ENCODE results near the gene TMED10.
A peak's percentile ranks its signal among the peaks of the same experiment; 100 is the strongest.

Gene TMED10

DNA sequence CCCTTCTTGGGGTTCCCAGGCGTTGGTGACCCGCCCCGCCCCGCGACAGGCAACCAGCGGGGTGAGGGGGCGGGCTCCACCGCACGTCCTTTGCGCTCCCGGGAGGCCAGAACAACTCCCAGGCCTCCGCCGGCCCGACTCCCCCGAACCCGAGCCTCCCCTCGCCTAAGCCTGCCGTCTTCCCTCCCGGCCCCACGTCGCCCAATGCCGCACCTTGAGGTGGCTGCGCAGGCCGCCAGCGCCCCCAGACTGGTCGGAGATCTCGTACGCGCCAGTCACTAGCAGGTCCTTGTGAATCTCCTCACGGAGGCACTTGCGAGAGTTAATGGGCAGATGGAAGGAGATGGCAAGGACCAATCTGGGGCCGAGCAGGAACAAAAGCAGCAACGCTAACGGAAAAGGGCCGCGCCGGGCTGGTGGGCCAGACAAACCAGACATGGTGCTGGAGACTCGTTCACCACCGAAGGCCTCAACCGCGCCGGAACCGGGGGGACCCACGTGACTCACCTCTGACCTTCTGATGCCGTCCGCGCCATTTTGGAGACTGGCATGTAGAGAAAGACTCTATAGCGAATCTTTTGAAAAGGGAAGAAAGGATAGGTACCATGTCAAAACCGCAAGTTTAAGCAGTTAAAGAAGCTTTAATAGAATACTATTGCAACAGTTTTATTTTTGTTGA lies at the start of gene TMED10:
Gene TMED10 (minus strand): TSS at position 471 of the 679 bp plus-strand sequence. CDS start 33 bp downstream, at position 438.
- DNase-seq (ENCODE audit: low spot score): peak; percentile 86

DNA sequence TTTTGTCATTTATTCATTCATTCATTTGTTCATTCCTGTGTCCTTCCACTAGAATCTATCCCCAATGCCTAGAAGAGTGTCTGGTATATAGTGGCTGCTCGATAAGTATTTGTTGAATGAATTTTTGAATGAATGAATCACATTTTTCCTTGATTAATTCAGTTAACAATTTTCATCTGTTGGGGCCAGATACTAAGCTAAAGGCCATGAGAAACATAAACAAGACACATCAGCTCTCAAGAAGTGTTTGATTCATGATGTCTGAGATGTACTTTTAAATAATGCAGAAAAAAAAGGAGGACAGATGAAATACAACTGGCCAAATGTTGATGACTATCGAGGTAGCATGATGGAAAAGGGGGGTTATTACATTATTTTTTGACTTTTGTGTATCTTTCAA lies 48.1 kb upstream of the TMED10 start:
- DNase-seq (ENCODE audit: low spot score): no peak

DNA sequence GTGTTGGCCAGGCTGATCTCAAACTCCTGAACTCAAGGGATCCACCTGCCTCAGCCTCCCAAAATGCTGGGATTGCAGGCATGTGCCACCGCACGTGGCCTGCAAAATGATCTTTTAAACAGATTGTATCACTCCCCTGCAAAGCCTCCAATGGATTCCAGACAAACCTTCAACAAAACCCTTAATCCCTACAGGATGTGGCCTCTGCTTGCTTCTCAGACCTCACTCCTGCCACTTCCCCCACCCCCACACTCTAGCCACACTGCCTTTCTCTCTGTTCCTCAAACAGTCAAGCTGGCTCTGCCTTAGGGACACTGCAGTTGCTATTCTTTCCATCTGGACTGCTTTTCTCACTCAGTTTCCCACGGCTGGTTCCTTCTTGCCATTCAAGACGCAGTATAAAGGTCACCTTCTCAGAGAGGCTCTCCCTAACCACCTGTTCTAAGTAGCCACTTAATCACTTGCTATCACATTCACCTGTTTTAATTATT lies 47.3 kb upstream of the TMED10 start:
- no peak for DNase-seq (ENCODE audit: low spot score)

DNA sequence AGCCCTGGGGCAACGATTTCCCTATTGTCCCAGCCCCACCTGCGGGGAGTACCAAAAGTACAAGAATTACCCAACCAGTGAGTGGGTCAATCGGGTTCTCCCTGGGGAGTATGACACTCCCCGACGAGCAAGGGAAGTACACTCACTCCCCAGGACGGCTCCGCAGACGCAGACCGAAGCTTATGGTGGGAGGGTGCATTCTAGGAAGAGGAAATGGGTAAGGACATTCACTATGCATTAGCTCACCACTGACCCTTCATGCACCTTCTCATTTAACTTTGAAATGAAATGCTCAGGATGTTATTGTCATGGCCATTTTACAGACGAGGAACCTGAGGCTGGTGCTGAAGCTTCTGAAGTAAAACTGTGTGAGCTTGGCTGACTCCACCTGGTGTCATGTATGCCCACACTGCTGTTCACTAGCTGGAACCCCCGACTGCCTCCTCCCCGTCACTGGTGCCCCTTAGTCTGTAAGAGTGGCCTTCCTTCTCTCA lies 45.8 kb upstream of the TMED10 start:
- peak; percentile 91 for DNase-seq (ENCODE audit: low spot score)

DNA sequence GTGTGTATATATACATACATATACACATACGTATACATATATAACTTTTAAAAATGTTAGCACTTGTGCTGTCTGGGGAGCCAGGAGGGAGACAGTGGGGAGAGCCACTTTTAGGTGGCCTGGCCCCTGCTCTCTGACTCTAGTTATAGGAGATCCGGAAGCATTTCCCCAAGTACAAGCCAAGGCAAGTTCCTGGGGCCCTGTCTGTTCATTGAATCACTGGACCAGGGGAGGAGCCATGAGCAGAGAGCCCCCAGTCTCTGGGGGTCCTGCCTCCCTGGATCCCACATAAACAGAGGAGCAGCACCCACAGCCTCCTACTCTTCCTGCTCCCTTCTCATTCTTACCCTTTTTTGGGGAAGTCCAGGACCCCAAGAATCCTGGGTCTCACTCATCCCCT lies 45.4 kb upstream of the TMED10 start:
- no peak for DNase-seq (ENCODE audit: low spot score)

DNA sequence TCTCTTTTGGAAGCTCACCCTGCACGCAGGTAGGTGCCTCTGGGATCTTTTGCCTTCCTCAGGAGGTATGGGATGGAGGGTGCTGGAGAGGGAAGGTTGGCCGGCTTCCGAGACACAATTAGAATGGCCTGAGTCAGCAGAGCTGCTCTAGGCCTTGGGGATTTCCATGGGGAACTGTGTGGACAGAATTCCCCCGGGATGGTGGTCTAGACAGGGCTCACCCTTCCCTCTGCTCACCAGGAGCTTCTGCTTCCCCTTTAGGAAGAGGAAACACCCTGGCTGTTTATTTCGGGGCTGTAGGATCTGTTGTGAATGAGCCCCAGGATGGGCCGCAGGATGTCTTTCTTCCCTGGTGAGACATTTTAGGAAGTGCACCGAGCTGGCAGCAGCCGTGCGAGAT lies 43.7 kb upstream of the TMED10 start:
- no peak for DNase-seq (ENCODE audit: low spot score)

DNA sequence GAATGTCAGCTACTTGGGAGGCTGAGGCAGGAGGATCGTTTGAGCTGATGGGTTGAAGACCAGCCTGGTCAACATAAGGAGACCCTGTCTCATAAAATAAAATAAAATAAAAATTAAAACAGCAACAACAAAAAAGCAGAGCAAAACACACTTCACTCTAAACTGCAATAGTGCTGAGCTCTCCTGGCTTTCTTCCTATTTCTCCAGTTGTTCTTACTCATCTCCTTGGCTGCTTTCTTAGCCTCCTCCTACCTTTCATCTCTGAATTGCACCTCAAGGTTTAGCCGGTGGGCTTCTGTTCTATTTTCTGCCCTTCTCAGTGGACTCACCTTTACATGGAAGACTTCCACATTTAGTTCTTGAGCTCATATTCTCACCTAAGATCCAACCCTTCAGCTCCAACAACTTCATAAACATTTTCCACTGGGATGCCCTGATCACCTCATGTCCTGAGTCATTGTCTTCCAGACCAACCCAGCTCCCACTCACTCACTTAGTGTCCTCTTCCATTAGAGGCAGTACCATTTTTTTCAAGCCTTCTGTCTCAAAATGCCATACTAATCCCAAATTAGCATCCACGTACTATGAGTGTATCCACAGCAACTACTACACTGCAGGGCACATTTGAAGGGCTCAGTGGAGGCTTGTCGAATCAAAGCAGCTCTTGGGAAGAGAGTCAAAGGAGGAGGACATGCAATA lies 41.2 kb upstream of the TMED10 start:
- no peak for DNase-seq (ENCODE audit: low spot score)

DNA sequence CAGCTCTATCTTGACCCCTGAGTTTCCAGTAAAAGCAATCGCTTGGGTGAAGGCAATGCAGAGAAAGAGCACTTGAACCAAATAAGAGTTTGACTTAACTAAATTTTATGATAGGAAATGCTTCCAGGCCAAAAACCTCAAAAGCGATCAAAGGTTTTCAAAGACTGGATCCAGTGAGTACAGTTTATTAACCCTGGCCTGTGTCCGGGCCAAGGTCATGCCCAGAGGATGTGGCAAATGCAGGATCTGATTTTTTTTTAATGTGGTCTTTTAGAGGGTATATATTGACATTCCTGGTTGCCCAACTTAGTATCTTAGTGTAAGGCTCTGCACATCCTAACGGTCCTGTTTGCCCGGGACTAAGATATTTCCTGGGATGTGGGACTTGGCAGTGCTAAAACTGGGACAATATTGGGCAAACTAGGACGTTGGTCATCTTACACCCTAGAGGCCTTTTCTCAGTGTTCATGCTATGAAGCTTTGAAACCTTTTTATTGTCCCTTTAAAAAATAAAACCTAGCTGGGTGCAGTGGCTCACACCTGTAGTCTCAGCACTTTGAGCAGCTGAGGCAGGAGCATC lies 40.1 kb upstream of the TMED10 start:
- no peak for DNase-seq (ENCODE audit: low spot score)

DNA sequence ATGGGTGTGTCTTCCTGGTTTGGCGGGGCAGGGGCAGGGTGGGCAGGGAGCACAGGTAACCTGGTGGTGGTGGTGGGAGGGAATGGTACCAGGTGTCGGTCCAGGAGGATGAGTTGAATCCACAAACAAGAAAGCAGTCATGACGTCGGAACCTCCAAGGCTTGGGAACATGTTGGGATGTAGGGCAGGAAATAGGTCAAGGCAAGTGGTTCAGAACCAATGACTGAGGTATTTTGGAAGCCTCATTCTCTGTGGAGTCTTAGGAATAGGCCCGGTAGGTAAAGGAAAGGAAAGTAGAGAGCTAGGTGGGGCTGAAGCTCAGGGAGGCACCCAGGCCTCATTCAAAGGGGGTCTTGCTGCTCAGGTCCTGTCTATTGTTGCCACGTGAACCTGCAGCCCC lies 39.1 kb upstream of the TMED10 start:
- no peak for DNase-seq (ENCODE audit: low spot score)

DNA sequence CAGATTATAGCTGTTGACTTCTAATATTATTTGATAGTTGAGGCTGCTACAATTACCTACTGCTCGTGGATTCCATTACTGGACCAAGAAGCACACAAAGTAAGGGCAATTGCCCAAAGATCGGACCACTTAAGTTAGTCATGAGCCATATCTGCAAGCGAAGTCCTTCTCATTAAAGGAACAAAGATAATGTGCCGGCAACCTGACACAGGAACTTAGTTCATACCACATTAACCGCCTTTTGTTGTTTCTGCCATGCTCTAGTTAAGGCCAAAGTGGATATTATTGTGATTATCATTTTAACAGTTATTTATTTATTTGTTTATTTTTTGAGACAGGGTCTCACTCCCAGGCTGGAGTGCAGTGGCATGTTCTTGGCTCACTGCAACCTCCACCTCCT lies 38.1 kb upstream of the TMED10 start:
- no peak for DNase-seq (ENCODE audit: low spot score)

DNA sequence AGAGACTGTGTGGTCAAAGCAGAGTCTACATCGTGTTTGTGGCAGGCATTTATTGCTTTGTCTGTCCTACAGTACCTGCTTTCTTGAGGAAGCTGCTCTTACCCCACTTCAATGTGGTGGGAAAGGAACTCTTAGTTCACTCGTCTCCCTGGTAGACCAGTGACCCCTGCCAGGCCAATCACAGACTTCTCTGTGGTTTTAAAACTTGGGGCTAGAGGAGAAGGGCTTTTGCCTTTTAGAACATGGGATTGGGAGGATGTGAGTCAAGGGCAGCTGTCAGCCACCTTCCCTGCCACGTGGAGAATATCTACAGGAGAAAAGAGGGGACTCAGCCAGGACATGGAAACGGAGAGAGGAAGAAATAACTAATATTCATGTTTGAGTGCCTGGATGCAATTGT lies 36.8 kb upstream of the TMED10 start:
- no peak for DNase-seq (ENCODE audit: low spot score)

DNA sequence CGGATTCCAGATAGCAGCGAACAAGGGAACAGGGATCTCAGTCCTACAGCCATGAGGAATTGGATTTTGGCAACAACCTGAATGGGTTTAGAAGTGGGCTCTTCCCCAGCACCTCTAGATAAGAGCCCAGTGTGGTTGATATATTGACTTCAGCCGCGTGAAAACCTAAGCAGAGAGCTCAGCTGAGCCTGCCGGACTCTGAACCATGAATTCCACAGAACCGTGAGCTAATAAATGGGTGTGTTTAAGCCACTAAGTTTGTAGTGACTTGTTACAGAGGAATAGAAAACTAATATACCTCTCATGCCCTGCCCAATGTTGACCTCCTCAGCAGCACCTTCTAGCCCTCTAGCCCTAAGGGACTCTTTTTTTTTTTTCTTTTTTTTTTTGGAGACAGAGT lies 32.4 kb upstream of the TMED10 start:
- no peak for DNase-seq (ENCODE audit: low spot score)

DNA sequence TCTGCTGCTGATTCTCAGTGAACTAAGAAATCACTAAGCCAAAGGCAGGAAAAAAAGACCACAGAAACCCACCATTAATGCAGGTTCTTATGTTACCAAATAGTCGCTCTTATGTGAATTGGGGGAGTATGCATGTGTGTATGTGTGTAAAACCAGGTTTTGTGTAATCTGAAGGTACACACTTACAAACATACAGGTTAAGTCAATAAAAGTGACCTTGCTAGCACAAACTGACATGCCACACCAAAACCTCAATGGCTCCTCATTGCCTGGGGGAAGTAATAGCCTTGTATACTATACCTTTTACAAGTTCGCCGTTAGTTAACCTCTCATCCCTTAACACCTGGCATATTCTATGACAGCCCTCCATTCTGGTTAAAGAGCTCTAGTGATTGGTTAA lies 29.8 kb upstream of the TMED10 start:
- DNase-seq (ENCODE audit: low spot score): no peak

DNA sequence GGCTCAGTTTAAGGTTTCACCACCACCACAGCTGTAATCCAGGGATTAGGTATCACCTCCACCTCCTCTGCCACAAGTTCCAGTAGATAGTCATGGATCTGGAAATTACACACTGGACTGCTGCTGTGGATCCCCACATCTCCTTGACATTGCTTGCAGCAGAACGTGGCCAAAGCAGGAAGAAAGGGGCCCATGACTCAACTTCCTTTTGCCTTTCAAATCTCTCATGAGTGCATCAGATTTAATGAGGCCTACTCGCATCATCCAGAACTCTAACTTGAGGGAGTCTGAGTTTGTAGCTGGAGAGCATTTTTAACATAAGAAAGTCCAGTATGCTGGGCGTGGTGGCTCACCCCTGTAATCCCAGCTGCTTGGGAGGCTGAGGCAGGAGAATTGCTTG lies 29.2 kb upstream of the TMED10 start:
- no peak for DNase-seq (ENCODE audit: low spot score)

DNA sequence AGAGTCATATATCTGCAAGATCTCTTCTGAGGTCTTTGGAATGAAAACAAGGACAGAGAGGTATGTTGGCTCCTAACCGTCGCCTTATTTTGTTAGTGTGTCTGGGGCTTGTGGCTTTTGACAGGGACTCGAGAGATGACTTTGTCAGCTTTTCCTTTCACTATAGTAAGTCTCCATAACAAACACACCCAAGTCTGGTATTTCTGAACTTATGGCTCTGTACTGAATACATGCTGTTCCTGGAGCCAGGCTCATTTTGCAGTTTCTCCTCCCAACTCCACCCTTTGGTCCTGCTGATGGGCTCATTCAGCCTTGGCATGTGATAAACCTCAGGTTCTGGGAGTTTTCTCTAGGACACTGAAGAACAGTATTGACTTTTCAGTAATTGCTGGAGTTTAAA lies 27.7 kb upstream of the TMED10 start:
- peak; percentile 36 for DNase-seq (ENCODE audit: low spot score)

DNA sequence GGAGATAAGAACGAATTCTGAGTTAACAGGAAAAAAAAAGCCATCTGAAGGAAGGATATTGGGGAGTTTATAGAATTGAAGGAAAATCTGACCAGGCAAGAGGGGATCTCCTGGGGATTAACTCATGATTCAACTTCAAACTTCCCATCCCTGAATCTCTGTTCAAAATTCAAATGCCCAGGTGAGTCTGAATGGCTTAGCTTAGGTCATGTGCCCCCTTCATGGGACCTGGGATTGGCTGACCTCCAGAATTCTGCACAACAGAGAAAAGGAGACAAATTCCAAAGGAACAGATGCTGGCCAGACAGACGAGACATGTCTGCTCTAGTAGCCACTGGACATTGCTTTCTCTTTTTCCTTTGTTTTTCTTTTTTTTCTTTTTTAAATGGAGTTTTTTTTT lies 26.2 kb upstream of the TMED10 start:
- DNase-seq (ENCODE audit: low spot score): no peak

DNA sequence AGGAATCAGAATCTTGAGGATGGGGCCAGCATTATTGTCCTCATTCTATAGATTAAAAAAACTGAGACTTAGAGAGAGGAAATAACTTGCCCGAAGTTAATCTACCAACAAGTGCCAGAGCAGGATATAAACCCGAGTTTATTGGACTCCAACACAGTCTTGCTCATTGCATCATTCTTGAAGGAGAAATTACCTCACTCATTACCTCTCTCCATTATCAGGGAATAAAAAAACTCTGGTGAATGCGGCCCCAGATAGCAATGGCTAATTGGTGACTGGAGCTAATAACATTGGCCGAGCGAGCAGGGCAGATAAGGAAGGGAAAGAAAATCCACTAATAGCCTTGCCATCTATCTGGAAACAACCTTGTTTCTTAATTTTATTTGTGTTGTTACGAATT lies 24.7 kb upstream of the TMED10 start:
- no peak for DNase-seq (ENCODE audit: low spot score)

DNA sequence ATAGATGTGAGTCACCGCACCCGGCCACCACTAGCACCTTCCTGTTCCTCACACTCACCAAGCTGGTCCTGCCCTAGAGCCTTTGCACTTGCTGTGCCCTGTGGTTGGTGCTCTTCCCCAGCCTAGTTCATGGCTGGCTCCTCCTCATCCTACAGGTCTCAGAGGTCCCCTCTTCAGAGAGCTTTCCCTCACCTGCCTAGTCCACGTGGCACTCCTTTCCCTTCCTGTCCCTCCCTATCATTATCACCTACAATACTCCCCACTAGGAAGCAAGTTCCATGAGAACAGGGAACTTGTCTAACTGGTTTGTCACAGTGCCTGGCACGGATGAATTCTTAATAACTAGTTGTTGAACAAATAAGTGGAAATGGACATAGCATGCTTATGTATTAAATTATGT lies 24.0 kb upstream of the TMED10 start:
- no peak for DNase-seq (ENCODE audit: low spot score)

DNA sequence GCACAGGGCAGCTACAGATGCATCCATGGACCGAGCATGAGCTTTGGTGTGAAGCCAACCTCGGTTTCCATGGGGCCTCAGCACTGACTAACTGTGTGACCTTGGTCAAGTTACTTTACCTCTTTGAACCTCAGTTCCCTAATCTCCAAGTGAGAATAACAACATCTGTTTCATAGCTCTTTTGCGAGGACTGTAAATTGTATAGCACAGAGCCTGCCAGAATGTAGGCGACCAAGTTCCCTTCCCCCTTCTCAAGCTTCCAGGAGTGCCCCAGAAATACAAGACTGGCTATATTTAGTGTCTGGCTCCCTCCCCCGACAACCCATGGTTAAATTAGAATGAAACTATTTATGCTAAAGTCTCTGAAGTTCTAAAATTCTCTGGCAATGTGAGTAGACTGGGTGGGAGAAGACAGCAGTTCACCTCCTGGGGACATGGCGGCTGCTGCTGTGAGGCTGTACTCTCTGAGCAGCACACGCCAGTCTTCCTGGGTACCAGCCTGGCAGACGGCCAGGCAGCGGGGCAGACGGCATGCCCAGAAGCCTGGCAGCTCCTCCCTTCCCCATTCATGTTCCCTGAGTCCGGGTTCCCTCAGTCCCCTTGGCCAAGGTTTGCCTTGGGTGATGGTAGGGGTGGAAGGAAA lies 22.0 kb upstream of the TMED10 start:
- peak; percentile 38 for DNase-seq (ENCODE audit: low spot score)

DNA sequence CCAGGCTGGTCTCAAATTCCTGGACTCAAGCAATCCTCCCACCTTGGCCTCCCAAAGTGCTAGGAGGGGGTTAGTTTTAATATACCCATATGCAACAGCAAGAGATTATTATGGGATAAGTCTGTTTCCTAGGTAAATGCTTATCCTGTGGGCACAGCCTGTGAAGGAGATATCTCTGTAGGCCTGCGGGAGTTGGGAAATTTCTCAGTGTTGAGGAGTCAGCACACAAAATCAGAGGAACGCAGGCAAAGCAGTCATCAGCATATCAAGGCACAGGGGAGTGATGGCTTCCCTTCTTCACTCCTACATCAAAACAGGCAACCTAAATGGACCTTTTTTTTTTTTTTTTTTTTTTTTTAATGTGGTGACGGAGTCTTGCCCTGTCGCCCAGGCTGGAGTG lies 20.9 kb upstream of the TMED10 start:
- no peak for DNase-seq (ENCODE audit: low spot score)

DNA sequence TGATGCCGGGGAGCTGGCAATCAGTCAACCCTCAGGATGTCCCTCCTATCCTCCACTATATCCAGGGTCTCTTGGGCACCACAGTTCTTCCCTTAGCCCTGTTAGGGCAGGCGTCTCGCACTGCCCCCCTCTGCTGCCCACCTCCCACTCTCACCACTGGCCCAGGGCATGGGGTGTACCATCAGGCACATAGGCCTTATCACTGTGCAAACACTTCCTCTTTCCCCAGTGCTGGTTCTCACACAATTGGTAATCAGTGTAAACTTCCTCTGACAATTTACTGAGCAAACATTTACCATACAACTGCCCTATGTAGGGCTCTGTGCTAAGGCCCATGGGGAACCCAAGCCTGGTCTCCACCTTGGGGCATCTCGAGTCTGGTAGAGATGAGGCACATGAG lies 20.1 kb upstream of the TMED10 start:
- DNase-seq (ENCODE audit: low spot score): no peak

DNA sequence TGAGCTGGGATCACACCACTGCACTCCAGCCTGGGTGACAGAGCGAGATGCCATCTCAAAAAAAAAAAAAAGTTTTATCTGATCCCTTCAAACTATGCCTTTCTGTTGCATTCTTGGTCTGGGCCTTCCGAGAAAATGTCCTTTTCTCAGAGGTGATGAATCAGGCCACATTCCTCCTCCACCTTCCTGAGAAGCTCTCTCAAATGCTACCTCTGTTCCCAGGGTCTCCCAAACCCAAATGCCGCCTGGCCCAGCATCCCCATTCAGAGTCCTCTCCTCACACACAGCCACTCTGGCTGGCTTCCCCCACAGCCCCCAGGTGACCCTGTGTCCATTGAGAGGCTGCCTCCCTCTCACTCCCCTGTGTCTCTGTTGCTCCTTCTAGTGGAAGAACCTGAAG lies 19.7 kb upstream of the TMED10 start:
- DNase-seq (ENCODE audit: low spot score): no peak

DNA sequence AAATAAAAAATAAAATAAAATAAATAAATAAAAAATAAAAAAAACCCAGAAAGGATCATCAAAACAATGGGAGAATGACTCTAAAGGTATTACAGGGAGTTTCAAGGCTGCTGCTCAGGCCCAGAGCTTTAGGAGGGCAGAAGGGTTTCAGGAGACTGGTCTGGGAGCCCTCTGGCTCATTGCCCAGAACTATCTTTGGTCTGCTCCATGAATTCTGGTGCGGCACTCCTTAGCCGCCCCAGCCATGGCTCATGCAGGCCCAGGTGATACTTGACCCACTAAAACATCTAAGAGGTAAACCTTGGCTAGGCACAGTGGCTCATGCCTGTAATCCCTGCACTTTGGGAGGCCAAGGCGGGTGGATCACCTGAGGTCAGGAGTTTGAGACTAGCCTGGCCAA lies 14.7 kb upstream of the TMED10 start:
- DNase-seq (ENCODE audit: low spot score): no peak
